HepG2 (cell line): ENCODE measurements around the gene ANKS4B. TPM values are rescaled to one million over a fixed set of nuclear protein-coding genes. Genes with fewer than 3 reads are reported as not detected.

Experiments used
- ATAC-seq: fragments of 200-7000 bp; cut with Tn5 transposase; 3 replicates; pipeline ENCODE4 v1.9.1; 2020; ENCODE audit warnings: mild to moderate bottlenecking, moderate library complexity
- BruUV-seq: library from RNA; stranded (reverse); fragments of 400-500 nt; replicated peaks from 2 replicates; lab custom pipeline; 2021; lab: Mats Ljungman, UMichigan
- CTCF ChIA-PET: fragments of 300-600 bp; formaldehyde crosslinking; extraction: SDS; loops from one replicate; lab custom pipeline; 2021; ENCODE audit warnings: low total read pairs, inconsistent platforms, low intra/inter-chr PET ratio; lab: Yijun Ruan, JAX
- POLR2A ChIA-PET: fragments of 350-600 bp; sonication (Branson Sonifier 250); formaldehyde crosslinking; loops from one replicate; lab custom pipeline; 2020; ENCODE audit warnings: antibody characterized with exemption, inconsistent platforms; lab: Yijun Ruan, JAX
- DNase-seq: peaks from one replicate; pipeline ENCODE4 v3.0.0-alpha.2; 2015; ENCODE audit warnings: low spot score
- FAIRE-seq: peaks from 3 replicates; lab custom pipeline; 2011; peaks lifted over from hg19 to GRCh38; lab: Jason Lieb, UNC
- H2AFZ ChIP-seq: one replicate; pipeline ENCODE4 v1.6.1; 2011; ENCODE audit warnings: low read length, inconsistent platforms
- H3K27ac ChIP-seq: fragments of 300-600 bp; 3 replicates; pipeline ENCODE4 v1.8.0; 2011; ENCODE audit warnings: mixed run types, mild to moderate bottlenecking, mixed read lengths, low read length, inconsistent platforms; ENCODE audit not compliant: insufficient read depth; ENCODE audit errors: extremely low read length
- H3K27me3 ChIP-seq, 2 experiments: fragments of 200-600 bp in 1 of 2; 2 replicates in 1 of 2; 3 replicates in 1 of 2; pipeline versions ENCODE4 v1.6.0 to v1.8.0; 2011; ENCODE audit warnings: low read length in 2 of 2, mild to moderate bottlenecking in 2 of 2, moderate library complexity in 2 of 2, inconsistent platforms in 1 of 2; ENCODE audit not compliant: insufficient read depth in 2 of 2, control insufficient read depth in 1 of 2
- H3K36me3 ChIP-seq, 2 experiments: fragments of 200-600 bp in 1 of 2; replicated peaks in 1 of 2; 2 replicates in 1 of 2; 3 replicates in 1 of 2; pipeline versions ENCODE4 v1.5.1 to v1.8.0; 2011; ENCODE audit warnings: low read length in 2 of 2, inconsistent platforms in 1 of 2; ENCODE audit not compliant: insufficient read depth in 2 of 2, control insufficient read depth in 1 of 2
- H3K4me1 ChIP-seq: 2 replicates; pipeline ENCODE4 v1.5.1; 2012; ENCODE audit warnings: low read length, inconsistent platforms; ENCODE audit not compliant: insufficient read depth
- H3K4me2 ChIP-seq: 2 replicates; pipeline ENCODE4 v1.6.0; 2011; ENCODE audit warnings: low read depth, low read length, inconsistent platforms
- H3K4me3 ChIP-seq, 3 experiments: fragments of 200-600 bp in 1 of 3; sonication (generic), shearing (Covaris generic) in 1 of 3; replicated peaks in 1 of 3; 2 replicates each; pipeline ENCODE4 v1.5.1; 2011 to 2016; ENCODE audit warnings: low read length in 3 of 3, inconsistent platforms in 2 of 3, low read depth in 2 of 3, mild to moderate bottlenecking in 2 of 3, control low read depth in 1 of 3, mixed read lengths in 1 of 3; ENCODE audit not compliant: insufficient read depth in 1 of 3
- H3K79me2 ChIP-seq: one replicate; pipeline ENCODE4 v1.6.1; 2011; ENCODE audit warnings: low read length, inconsistent platforms; ENCODE audit not compliant: insufficient read depth
- H3K9ac ChIP-seq: 2 replicates; pipeline ENCODE4 v1.6.0; 2011; ENCODE audit warnings: mild to moderate bottlenecking, low read depth, low read length, inconsistent platforms; ENCODE audit not compliant: insufficient read depth
- H3K9me3 ChIP-seq: 2 replicates; pipeline ENCODE4 v1.5.1; 2012; ENCODE audit warnings: mild to moderate bottlenecking, low read length
- H4K20me1 ChIP-seq: 2 replicates; pipeline ENCODE4 v1.6.0; 2011; ENCODE audit warnings: inconsistent platforms, mild to moderate bottlenecking, low read length, moderate library complexity; ENCODE audit not compliant: insufficient read depth
- CBX5 ChIP-seq: sonication (generic); formaldehyde crosslinking; IDR thresholded peaks from 2 replicates; pipeline ENCODE4 v1.4.0; 2020; ENCODE audit warnings: missing genetic modification reagents, borderline replicate concordance
- HNF4G ChIP-seq, 2 experiments: sonication (generic) in 1 of 2; formaldehyde crosslinking in 1 of 2; IDR thresholded peaks; 2 replicates each; pipeline versions ENCODE4 v1.4.0 to v1.6.1; 2011 to 2020; ENCODE audit warnings: borderline replicate concordance in 2 of 2, low read depth in 2 of 2, mild to moderate bottlenecking in 2 of 2, low read length in 1 of 2, missing genetic modification reagents in 1 of 2, moderate library complexity in 1 of 2
- POLR2G ChIP-seq: fragments of 200-400 bp; formaldehyde crosslinking; IDR thresholded peaks from 2 replicates; pipeline ENCODE4 v1.6.1; 2018; ENCODE audit warnings: mild to moderate bottlenecking, low read depth, low read length, moderate library complexity
- ZNF564 ChIP-seq: sonication (generic); formaldehyde crosslinking; IDR thresholded peaks from 2 replicates; pipeline ENCODE4 v1.8.1; 2023; ENCODE audit warnings: mild to moderate bottlenecking, missing genetic modification reagents
- WGBS: methylation state at CpG from one replicate; pipeline ENCODE4 v1.1.6; 2017; ENCODE audit warnings: low lambda C conversion rate; 5-methylcytosine and 5-hydroxymethylcytosine counted together
- in situ Hi-C: cut with HindIII; loops from 2 replicates; pipeline ENCODE4 v1.10.0; 2017; ENCODE audit warnings: low pct_unique_long_range_greater_than_20kb; ENCODE audit not compliant: extremely low pct_ligation_motif_present
- intact Hi-C: fragments of 100-400 bp; cut with micrococcal nuclease; formaldehyde crosslinking; loops from one replicate; pipeline ENCODE4 v1.10.0; 2022; ENCODE audit not compliant: unreplicated experiment
- polyA plus RNA-seq, 8 experiments: library from polyadenylated mRNA; depleted of rRNA in 3 of 8; stranded (reverse) in 7 of 8; unstranded in 1 of 8; fragments of >200 nt; fragmentation: Illumina TruSeq in 4 of 8; extraction: Trizol in 4 of 8; gene quantifications; 2 replicates each; pipeline versions ENCODE4 v1.2.1 to v1.2.3, GENCODE V29; 2011 to 2016; ENCODE audit warnings: low read depth in 4 of 8, missing spikeins in 1 of 8, mixed read lengths in 1 of 8; ENCODE audit not compliant: insufficient read depth in 1 of 8
- total RNA-seq, 5 experiments: library from RNA; depleted of rRNA; stranded (reverse); fragments of >200 nt; fragmentation: Illumina TruSeq; extraction: Trizol; gene quantifications; 2 replicates each; pipeline ENCODE4 v1.2.3, GENCODE V29; 2016; ENCODE audit warnings: low read depth in 1 of 5
- TF ChIP-seq, protein P1 (sequence below): sonication (generic); formaldehyde crosslinking; IDR thresholded peaks from 2 replicates; pipeline ENCODE4 v1.4.0; 2020; ENCODE audit warnings: missing genetic modification reagents, borderline replicate concordance
- TF ChIP-seq, protein P2 (sequence below), 2 experiments: sonication (generic) in 1 of 2; formaldehyde crosslinking in 1 of 2; IDR thresholded peaks; 2 replicates each; pipeline versions ENCODE4 v1.6.1 to v1.9.0; 2014 to 2022; ENCODE audit warnings: antibody characterized with exemption in 1 of 2, borderline replicate concordance in 1 of 2, inconsistent platforms in 1 of 2, low read depth in 1 of 2, missing genetic modification reagents in 1 of 2
- TF ChIP-seq, protein P3 (sequence below): sonication (generic); formaldehyde crosslinking; IDR thresholded peaks from 2 replicates; pipeline ENCODE4 v1.5.1; 2020; ENCODE audit warnings: missing genetic modification reagents, mild to moderate bottlenecking, borderline replicate concordance
- TF ChIP-seq, protein P4 (sequence below): IDR thresholded peaks from 2 replicates; pipeline ENCODE4 v1.6.1; 2016; ENCODE audit warnings: control low read depth
- TF ChIP-seq, protein P5 (sequence below): sonication (generic); formaldehyde crosslinking; IDR thresholded peaks from 2 replicates; pipeline ENCODE4 v1.5.0; 2020; ENCODE audit warnings: missing genetic modification reagents

ANKS4B gene
- total and polyA plus RNA-seq, 2 of the 13 experiments (the other 11 are each of a cell fraction or from before 2014, with no cell fraction given), result 6.5 to 30.0 TPM

DNA sequence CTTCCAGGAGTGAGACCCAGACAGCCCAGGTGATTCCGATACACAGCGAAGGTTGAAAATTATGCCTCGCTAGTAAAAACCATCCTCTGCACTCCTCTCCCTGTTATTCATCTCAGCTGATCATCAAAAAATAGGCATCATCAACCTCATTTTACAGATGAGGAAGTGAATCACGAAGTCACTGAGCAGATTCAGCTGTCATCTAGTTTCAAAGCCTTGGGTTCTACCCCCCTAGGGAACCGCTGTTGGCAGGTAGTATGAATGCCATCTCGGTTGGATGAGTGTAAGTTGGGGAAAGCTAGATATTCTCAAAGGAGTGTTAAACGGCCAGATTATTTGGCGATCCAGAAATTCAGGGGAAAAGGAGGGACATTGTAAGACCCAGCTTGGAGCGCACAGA, 42.6 kb downstream of the ANKS4B start:
- no peaks in the 10 kb centered on the region for H3K79me2 ChIP-seq
- H4K20me1 ChIP-seq, result no peaks in the 10 kb centered on the region
- WGBS, result 74% methylated on average over 9 of the region's 9 CpGs
- no peak overlapping the region for H3K9ac ChIP-seq
- CTCF ChIA-PET, result interaction anchor here (1.2 to 3.9 kb wide), 2 partner anchors 87 kb away, joined by 3 to 58 read pairs; no protein-coding TSS in a partner anchor
- no peak overlapping the region for H3K4me3 ChIP-seq
- POLR2A ChIA-PET, result no interaction called here
- no peak overlapping the region for H3K4me2 ChIP-seq
- no peak for ATAC-seq
- H3K27me3 ChIP-seq, result peaks cover 0 to 18% of the 10 kb centered on the region in 2 experiments; a peak in 2 of 5 replicates
- no peaks in the 10 kb centered on the region for H3K9me3 ChIP-seq
- DNase-seq, result no peak
- H3K4me1 ChIP-seq, result peaks cover 38% of the 10 kb centered on the region
- FAIRE-seq, result no peak
- in situ Hi-C loops (loop anchor here (5.0 kb wide), 1 partner anchor 89 kb away; no protein-coding TSS in a partner anchor), intact Hi-C loops (loop anchor here (5.0 kb wide), 1 partner anchor 44 kb away; the partner anchor contains the start of gene ANKS4B)
- H3K36me3 ChIP-seq, result no peaks in the 10 kb centered on the region
- BruUV-seq, result no TSS peak
- no peak overlapping the region for H2AFZ ChIP-seq
- no peak overlapping the region for H3K27ac ChIP-seq
- TF ChIP-seq, protein P1, sequence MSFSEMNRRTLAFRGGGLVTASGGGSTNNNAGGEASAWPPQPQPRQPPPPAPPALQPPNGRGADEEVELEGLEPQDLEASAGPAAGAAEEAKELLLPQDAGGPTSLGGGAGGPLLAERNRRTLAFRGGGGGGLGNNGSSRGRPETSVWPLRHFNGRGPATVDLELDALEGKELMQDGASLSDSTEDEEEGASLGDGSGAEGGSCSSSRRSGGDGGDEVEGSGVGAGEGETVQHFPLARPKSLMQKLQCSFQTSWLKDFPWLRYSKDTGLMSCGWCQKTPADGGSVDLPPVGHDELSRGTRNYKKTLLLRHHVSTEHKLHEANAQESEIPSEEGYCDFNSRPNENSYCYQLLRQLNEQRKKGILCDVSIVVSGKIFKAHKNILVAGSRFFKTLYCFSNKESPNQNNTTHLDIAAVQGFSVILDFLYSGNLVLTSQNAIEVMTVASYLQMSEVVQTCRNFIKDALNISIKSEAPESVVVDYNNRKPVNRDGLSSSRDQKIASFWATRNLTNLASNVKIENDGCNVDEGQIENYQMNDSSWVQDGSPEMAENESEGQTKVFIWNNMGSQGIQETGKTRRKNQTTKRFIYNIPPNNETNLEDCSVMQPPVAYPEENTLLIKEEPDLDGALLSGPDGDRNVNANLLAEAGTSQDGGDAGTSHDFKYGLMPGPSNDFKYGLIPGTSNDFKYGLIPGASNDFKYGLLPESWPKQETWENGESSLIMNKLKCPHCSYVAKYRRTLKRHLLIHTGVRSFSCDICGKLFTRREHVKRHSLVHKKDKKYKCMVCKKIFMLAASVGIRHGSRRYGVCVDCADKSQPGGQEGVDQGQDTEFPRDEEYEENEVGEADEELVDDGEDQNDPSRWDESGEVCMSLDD (CRISPR knock-in tag), result no peak
- TF ChIP-seq, protein P2, sequence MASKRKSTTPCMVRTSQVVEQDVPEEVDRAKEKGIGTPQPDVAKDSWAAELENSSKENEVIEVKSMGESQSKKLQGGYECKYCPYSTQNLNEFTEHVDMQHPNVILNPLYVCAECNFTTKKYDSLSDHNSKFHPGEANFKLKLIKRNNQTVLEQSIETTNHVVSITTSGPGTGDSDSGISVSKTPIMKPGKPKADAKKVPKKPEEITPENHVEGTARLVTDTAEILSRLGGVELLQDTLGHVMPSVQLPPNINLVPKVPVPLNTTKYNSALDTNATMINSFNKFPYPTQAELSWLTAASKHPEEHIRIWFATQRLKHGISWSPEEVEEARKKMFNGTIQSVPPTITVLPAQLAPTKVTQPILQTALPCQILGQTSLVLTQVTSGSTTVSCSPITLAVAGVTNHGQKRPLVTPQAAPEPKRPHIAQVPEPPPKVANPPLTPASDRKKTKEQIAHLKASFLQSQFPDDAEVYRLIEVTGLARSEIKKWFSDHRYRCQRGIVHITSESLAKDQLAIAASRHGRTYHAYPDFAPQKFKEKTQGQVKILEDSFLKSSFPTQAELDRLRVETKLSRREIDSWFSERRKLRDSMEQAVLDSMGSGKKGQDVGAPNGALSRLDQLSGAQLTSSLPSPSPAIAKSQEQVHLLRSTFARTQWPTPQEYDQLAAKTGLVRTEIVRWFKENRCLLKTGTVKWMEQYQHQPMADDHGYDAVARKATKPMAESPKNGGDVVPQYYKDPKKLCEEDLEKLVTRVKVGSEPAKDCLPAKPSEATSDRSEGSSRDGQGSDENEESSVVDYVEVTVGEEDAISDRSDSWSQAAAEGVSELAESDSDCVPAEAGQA (IDR thresholded peaks at IDR 0.05; ENCODE audit: low read depth), result no peak
- TF ChIP-seq, protein P2 (CRISPR knock-in tag; IDR thresholded peaks at IDR 0.05; ENCODE audit: borderline replicate concordance), result no peak
- TF ChIP-seq CBX5 (no peak), ZNF564 (CRISPR knock-in tag) (no peak), POLR2G (no peak), HNF4G (IDR thresholded peaks at IDR 0.05; ENCODE audit: borderline replicate concordance, low read depth, low read length) (no peak), HNF4G (CRISPR knock-in tag; IDR thresholded peaks at IDR 0.05; ENCODE audit: borderline replicate concordance, low read depth) (no peak)
- TF ChIP-seq, protein P3, sequence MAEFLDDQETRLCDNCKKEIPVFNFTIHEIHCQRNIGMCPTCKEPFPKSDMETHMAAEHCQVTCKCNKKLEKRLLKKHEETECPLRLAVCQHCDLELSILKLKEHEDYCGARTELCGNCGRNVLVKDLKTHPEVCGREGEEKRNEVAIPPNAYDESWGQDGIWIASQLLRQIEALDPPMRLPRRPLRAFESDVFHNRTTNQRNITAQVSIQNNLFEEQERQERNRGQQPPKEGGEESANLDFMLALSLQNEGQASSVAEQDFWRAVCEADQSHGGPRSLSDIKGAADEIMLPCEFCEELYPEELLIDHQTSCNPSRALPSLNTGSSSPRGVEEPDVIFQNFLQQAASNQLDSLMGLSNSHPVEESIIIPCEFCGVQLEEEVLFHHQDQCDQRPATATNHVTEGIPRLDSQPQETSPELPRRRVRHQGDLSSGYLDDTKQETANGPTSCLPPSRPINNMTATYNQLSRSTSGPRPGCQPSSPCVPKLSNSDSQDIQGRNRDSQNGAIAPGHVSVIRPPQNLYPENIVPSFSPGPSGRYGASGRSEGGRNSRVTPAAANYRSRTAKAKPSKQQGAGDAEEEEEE (CRISPR knock-in tag), result no peak
- TF ChIP-seq, protein P4, sequence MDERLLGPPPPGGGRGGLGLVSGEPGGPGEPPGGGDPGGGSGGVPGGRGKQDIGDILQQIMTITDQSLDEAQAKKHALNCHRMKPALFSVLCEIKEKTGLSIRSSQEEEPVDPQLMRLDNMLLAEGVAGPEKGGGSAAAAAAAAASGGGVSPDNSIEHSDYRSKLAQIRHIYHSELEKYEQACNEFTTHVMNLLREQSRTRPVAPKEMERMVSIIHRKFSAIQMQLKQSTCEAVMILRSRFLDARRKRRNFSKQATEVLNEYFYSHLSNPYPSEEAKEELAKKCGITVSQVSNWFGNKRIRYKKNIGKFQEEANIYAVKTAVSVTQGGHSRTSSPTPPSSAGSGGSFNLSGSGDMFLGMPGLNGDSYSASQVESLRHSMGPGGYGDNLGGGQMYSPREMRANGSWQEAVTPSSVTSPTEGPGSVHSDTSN, result no peak
- TF ChIP-seq, protein P5, sequence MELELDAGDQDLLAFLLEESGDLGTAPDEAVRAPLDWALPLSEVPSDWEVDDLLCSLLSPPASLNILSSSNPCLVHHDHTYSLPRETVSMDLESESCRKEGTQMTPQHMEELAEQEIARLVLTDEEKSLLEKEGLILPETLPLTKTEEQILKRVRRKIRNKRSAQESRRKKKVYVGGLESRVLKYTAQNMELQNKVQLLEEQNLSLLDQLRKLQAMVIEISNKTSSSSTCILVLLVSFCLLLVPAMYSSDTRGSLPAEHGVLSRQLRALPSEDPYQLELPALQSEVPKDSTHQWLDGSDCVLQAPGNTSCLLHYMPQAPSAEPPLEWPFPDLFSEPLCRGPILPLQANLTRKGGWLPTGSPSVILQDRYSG, result no peak
